ENCODE results near the gene ENTPD2. TPM values are rescaled to one million over a fixed set of nuclear protein-coding genes. Genes with fewer than 3 reads are reported as not detected.

ENTPD2 gene
- total RNA-seq, 1 experiment from 2014 or later, result 4.0 TPM

DNA sequence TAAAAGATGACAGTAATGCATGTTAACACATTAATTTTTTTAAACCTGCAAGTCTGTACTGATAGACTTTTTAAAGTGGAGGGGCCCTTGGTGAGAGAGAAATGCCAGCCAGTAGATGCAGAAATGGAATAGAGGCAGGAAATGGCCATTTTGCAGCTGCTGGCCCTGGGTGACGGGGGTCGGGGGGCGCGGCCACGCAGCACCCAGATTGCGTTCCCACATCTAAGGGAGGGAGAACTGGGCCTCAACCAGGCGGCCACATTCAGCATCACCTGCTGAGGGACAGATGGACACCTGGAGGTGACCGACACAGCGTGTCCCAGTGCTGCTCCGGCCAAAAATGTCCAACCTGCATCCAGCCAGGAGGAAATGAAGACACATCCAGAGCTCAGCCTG is 51.2 kb downstream of the ENTPD2 start:
- H3K27me3 Mint-ChIP-seq (ENCODE audit: low read depth), result peaks cover 15% of the 10 kb centered on the region
- no peak overlapping the region for H3K27ac Mint-ChIP-seq
- no peak overlapping the region for H3K9ac ChIP-seq (ENCODE audit: extremely low read depth, insufficient read length, low read length)

More for the DNA sequence above, 51.2 kb downstream of the ENTPD2 start:
- WGBS (ENCODE audit: extremely low coverage, insufficient read length, low lambda C conversion rate), result no CpG with 5 or more reads among the region's 10 CpGs
- H4K91ac ChIP-seq (ENCODE audit: insufficient read length, low read depth, low read length), result no peak overlapping the region
- H3K18ac ChIP-seq (ENCODE audit: insufficient read length, low read depth, low read length), result no peak overlapping the region
- no peak overlapping the region for H4K8ac ChIP-seq (replicated peaks; ENCODE audit: insufficient read length, low read depth, low read length)
- H3K4ac ChIP-seq (ENCODE audit: low read depth, low read length), result no peak overlapping the region
- H4K20me1 ChIP-seq (ENCODE audit: control insufficient read depth, insufficient read depth, insufficient read length), result no peaks in the 10 kb centered on the region
- no peak overlapping the region for H3T11ph ChIP-seq (ENCODE audit: low read length)
- H2AFZ ChIP-seq (ENCODE audit: low read length), result no peak overlapping the region
- H3K4me1 ChIP-seq (ENCODE audit: insufficient read depth, low read length), result no peaks in the 10 kb centered on the region
- H3K27ac ChIP-seq (ENCODE audit: insufficient read length, low read depth, low read length), result no peak overlapping the region
- H3K23me2 ChIP-seq (ENCODE audit: insufficient read length, low read depth, low read length, poor library complexity, severe bottlenecking), result no peaks in the 10 kb centered on the region
- no peaks in the 10 kb centered on the region for H3K79me1 ChIP-seq (ENCODE audit: insufficient read depth, low read depth, low read length, poor library complexity, severe bottlenecking)
- Mint-ChIP-seq H3K9me3 (peaks cover 16 to 19% of the 10 kb centered on the region in 2 experiments), H3K4me3 (no peak overlapping the region), H3K4me1 (peaks cover 3 to 6% of the 10 kb centered on the region in 2 experiments; a peak in 3 of 4 replicates), H3K36me3 (ENCODE audit: insufficient read depth in 1 of 3, low read depth in 3 of 3) (peaks cover 3 to 6% (median 5%) of the 10 kb centered on the region in 3 experiments; a peak in 5 of 7 replicates)
- no peaks in the 10 kb centered on the region for H3K27me3 ChIP-seq (ENCODE audit: insufficient read depth, low read length)
- no peak overlapping the region for H2BK15ac ChIP-seq (ENCODE audit: low read depth, low read length)
- H2BK12ac ChIP-seq (ENCODE audit: insufficient read length, low read depth, low read length), result no peak overlapping the region
- H2AK5ac ChIP-seq (ENCODE audit: insufficient read length, low read length), result no peak overlapping the region
- no peak overlapping the region for H3K56ac ChIP-seq (ENCODE audit: insufficient read length, low read depth, low read length)
- no peak overlapping the region for H3K23ac ChIP-seq (ENCODE audit: insufficient read length, low read depth, low read length)
- no peak overlapping the region for H4K5ac ChIP-seq (ENCODE audit: insufficient read length, low read depth, low read length)
- DNase-seq, result no peak
- no peak overlapping the region for H3K14ac ChIP-seq (ENCODE audit: insufficient read depth, low read length)
- no peak for TF ChIP-seq CTCF (conservative IDR thresholded peaks at IDR 0.05)
- no peaks in the 10 kb centered on the region for H3K79me2 ChIP-seq (ENCODE audit: insufficient read depth, low read length)
- H2BK20ac ChIP-seq (ENCODE audit: low read depth, low read length, poor library complexity, severe bottlenecking), result no peak overlapping the region
- no peak overlapping the region for H2BK120ac ChIP-seq (ENCODE audit: low read depth, low read length, poor library complexity, severe bottlenecking)
- H3K4me2 ChIP-seq (ENCODE audit: insufficient read depth, insufficient read length, low read length), result no peak overlapping the region
- H3K9me3 ChIP-seq (ENCODE audit: control insufficient read depth, low read depth, low read length), result no peaks in the 10 kb centered on the region
- H2BK5ac ChIP-seq (ENCODE audit: insufficient read length, low read length), result no peak overlapping the region

All from H9 (cell line).